Peyer's patch (tissue), 4 donors: Measurements from ENCODE around the gene FIGLA.

Experiments used
- CTCF ChIP-seq, 6 experiments: fragments of 450-650 bp in 4 of 6; fragments of 200-600 bp in 2 of 6; sonication (generic) in 1 of 6; IDR thresholded peaks; one replicate each; pipeline ENCODE4 v1.5.1; 2017 to 2019; ENCODE audit warnings: antibody characterized with exemption in 6 of 6, mild to moderate bottlenecking in 3 of 6, moderate library complexity in 1 of 6
- POLR2A ChIP-seq, 2 donors: fragments of 450-650 bp; IDR thresholded peaks; one replicate each; pipeline ENCODE4 v1.5.1; 2017; ENCODE audit warnings: antibody characterized with exemption in 2 of 2, mild to moderate bottlenecking in 2 of 2, moderate library complexity in 2 of 2

GRCh38 chr2:70816726-70817125 lies 26.3 kb upstream of the FIGLA start:
- TF ChIP-seq CTCF (IDR thresholded peaks at IDR 0.05) (no peak), POLR2A (IDR thresholded peaks at IDR 0.05) (no peak)
